Measurements from ENCODE around the gene CCNF.

CCNF gene

GRCh38 chr16:2457946-2458345, 28.7 kb downstream of the CCNF start:
- DNase-seq = no peak

DNA sequence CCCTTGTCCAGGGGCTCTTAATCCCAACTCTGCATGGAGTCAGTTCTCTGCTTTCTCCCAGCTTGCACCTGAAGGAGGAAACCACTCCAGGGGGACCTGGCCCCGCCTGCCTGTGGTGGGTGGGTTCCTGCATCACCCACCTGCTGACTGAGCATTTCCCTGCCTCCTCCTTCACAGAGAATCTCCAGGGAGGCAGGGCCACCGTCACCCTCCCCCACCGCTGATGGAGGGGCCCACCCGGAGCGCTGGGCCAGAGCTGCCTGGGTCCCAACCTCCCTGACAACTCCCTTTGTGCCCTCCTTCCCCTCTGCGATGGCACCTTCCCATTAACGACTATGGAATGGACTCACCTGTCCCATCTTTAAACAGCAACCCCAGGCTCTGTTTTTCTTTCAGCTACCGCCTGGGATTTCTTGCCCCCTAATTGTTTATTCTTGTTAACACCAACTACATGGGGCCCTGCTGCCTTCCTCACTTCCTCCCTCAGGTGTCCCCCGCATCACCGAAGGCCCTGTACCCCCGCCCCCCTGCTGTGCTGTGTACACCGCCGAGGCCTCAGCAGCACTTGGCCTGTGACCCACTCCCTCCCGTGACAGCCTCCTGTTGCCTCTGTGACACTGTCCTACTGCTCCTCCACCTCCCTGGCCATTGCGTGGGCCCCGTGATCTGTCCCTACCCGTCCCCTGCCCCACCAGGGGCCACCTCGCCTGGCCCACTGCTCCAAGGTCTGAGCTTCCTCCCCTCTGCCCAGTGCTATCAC, 29.8 kb downstream of the CCNF start:
- DNase-seq = no peak

- peak; percentile 93 for DNase-seq
These were observed 30.6 kb downstream of the CCNF start, which contains the start of gene TEDC2 for GRCh38 chr16:2459647-2460390. Gene TEDC2 (plus strand): TSS chr16:2460109. CDS start chr16:2460145, 36 bp downstream.

DNA sequence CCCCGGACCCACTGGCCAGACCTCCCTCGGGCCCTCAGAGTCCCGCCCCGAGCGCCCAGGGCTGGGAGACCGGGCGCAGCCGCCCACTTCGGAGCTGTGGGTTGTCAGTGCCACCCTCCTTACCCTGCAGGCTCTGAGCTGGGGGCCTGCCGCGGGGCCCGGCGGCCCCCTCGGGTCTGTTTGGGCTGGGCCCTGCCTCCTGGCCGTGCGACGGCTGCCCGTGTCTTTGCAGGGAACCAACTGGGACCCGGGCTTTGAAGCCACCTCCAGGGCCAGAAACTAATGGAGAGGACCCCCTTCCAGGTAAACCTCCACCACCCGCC, 31.1 kb downstream of the CCNF start:
- no peak for DNase-seq

DNA sequence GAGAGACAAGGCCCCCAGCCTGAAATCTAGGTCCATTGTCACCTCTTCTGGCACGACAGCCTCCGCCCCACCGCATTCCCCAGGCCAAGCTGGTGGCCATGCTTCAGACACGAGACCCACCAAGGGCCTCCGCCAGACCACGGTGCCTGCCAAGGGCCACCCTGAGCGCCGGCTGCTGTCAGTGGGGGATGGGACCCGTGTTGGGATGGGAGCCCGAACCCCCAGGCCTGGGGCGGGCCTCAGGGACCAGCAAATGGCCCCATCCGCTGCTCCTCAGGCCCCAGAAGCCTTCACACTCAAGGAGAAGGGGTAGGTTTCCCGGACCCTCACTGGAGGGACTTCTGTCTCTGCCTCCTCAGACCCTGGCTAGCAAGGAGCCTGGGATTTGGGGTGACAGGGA, 31.7 kb downstream of the CCNF start:
- DNase-seq = no peak

DNA sequence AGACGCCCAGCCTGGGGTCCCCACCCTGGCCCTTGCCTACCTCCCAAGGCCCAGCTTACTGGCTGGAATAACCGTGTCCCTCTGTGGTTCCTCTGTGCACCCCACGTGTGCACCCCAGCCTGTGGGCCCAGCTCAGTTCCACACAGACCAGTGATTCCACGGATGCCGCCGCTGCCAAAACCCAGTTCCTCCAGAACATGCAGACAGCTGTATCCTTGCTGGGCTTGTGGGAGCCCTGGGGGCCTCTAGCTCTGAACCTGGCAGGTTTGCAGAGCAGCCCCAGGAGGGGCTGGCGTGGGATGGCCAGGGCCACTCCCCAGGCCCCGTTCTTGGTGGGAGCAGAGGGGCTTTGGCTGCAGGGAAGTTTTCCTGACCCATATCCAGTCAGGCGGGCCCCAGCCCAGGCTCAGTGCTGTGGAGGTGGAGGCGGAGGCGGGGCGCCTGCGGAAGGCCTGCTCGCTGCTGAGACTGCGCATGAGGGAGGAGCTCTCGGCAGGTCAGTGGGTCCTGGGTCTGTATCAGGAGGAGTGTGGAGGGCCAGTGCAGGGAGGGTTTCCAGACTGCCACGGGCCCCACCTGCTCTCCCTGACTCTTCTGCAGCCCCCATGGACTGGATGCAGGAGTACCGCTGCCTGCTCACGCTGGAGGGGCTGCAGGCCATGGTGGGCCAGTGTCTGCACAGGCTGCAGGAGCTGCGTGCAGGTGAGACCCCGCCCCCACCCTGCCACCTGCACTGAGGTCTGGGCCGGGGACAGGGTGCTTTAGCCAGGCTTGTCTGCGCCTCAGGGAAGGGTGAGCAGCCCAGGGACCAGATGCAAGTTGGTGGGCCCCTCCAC, 33.0 kb downstream of the CCNF start:
- no peak for DNase-seq

GRCh38 chr16:2464333-2464732, 35.1 kb downstream of the CCNF start:
- no peak for DNase-seq

DNA sequence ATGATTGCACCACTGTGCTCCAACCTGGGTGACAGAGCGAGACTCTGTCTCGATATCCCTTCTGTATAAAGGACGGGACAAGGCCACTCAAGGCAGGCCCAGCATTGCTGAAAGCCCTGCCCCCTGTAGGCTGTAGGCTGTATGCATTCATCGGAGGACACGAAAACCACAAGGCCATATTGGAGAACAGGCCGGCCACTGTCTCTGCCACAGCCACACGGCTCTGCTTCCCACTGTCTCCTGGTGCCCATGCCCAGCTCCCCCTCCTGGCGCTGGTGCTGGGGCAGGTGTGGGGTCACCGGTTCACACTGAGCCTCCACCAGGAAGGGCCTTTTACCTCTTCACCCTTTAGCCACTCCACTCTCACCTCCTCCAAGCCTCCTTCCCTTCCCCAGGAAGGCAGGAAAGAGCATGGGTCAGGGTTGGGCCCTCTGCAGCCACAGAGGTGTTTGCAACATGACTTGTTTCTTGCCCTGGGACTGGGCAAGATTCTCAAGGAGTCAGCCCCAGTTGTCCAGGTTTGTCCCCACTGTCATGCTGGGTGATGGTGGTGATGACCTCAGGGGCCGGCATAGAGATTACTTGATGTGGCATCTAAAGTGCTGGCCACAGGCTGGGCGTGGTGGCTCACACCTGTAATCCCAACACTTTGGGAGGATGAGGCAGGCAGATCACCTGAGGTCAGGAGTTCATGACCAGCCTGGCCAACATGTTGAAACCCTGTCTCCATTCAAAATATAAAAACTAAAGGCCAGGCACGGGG, 36.6 kb downstream of the CCNF start:
- no peak for DNase-seq

GRCh38 chr16:2466667-2467527, 37.6 kb downstream of the CCNF start:
- no peak for DNase-seq

DNA sequence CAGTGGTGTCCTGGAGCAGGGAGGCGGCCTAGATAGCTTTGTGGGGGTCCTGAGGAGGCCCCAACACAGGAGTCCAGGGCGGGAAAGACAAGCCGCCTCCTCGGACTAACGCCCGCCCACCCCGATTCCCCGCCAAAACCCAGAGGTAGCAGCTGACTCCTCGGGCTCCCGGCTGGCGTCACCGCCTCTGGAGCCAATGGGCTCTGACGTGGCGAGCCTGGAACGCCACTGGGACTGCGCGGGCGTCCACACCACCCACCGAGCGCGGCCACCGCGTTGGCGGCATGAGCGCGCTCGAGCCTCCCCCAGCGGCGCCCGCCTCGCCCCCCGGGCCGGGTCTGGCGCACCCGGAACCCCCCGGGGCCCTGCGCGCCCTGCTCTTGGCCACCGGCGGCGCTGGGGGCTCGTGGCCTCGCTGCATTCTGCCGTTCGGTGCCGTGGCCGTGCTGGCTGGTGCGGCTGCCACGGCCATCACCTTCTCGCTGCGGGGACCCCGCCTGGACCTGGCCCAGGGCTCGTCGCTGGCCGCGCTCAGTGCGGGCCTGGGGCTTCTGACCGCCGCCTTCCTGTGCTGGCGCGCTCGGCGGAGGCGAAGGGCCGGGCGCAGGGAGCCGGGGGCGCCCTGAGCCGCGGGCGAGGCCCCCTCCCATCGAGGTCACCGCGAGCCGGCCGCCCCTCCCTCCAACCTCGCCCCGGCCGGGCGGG, 38.4 kb downstream of the CCNF start:
- DNase-seq = peak; percentile 59

GRCh38 chr16:2468233-2468724, 39.0 kb downstream of the CCNF start:
- peak; percentile 40 for DNase-seq

DNA sequence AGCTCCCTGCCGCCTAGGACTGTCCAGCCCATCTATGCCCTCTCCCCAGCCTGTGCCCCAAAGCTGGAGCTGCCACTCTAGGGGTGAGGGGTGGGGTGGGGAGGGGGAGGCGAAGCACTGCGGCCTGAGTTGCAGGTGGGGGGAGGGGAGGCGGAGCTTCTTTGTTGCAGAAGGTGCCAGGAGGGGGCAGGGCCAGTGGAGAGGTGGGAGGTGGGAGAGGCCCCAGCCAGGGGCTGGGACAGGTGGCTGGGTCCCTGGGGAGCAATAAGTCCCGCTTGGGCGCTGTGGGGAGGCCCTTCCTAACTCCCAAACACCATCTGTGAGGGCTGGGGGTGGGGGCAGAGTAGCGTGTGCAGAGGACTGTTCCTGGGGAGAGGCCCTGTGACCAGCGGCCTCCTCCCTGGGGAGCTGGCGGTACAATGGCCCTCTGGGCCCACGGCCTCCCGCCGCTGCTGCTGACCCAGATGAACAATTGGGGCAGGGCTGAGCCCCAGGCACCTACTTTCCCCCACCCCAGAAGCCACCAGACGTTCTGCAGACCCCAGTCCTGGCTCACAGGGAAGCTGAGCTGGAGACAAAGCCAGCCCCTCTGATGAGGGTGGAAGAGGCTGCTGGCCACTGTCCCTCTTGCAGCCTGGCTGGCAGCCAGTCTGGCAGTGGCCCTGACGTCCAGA, 39.6 kb downstream of the CCNF start:
- DNase-seq = no peak

- no peak for DNase-seq
These were observed 40.4 kb downstream of the CCNF start for GRCh38 chr16:2469399-2470233.

DNA sequence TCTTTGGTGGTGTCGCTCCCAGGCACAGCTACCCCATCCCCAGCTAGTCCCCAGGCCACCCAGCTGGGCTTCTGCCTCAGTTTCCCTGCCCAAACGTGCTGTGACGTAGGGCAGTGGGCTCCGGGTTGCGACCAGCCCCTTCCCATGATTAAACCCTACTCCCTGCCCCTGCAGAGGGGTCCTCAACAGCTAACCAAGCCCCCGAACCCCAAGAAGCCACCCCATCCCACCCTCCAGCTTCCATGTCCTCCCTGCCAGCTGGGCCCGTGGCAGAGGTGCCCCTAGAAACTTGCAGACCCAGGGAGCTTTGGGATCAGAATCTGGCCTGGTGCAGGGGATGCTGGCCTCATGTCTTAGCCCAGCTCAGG, 41.0 kb downstream of the CCNF start:
- no peak for DNase-seq

GRCh38 chr16:2470603-2471015, 41.4 kb downstream of the CCNF start:
- DNase-seq = no peak

- DNase-seq = no peak
These were observed 41.9 kb downstream of the CCNF start, which contains the start of gene NTN3 for GRCh38 chr16:2471016-2471652. Gene NTN3 (plus strand): TSS chr16:2471297. CDS start chr16:2471702, 405 bp downstream.

DNA sequence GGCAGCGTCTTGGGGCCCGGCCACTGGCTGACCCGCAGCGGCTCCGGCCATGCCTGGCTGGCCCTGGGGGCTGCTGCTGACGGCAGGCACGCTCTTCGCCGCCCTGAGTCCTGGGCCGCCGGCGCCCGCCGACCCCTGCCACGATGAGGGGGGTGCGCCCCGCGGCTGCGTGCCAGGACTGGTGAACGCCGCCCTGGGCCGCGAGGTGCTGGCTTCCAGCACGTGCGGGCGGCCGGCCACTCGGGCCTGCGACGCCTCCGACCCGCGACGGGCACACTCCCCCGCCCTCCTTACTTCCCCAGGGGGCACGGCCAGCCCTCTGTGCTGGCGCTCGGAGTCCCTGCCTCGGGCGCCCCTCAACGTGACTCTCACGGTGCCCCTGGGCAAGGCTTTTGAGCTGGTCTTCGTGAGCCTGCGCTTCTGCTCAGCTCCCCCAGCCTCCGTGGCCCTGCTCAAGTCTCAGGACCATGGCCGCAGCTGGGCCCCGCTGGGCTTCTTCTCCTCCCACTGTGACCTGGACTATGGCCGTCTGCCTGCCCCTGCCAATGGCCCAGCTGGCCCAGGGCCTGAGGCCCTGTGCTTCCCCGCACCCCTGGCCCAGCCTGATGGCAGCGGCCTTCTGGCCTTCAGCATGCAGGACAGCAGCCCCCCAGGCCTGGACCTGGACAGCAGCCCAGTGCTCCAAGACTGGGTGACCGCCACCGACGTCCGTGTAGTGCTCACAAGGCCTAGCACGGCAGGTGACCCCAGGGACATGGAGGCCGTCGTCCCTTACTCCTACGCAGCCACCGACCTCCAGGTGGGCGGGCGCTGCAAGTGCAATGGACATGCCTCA, 42.6 kb downstream of the CCNF start:
- no peak for DNase-seq

DNA sequence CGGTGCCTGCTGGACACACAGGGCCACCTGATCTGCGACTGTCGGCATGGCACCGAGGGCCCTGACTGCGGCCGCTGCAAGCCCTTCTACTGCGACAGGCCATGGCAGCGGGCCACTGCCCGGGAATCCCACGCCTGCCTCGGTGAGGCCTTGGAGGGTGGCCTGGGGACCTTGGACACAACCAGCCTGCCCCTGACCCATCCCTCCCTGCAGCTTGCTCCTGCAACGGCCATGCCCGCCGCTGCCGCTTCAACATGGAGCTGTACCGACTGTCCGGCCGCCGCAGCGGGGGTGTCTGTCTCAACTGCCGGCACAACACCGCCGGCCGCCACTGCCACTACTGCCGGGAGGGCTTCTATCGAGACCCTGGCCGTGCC, 43.2 kb downstream of the CCNF start:
- no peak for DNase-seq
